Hepatocyte (in vitro differentiated cells): ENCODE data around the gene TTC39B. TPM values are rescaled to one million over a fixed set of nuclear protein-coding genes. Genes with fewer than 3 reads are reported as not detected.

Experiments used
- DNase-seq: peaks from one replicate; pipeline ENCODE4 v3.0.0-alpha.2; 2016; ENCODE audit warnings: low spot score
- H2AFZ ChIP-seq: fragments of 200-600 bp; sonication (generic); 2 replicates; pipeline ENCODE4 v1.6.0; 2016; ENCODE audit warnings: antibody characterized with exemption, mild to moderate bottlenecking
- H3K27ac ChIP-seq: fragments of 200-600 bp; sonication (generic); 2 replicates; pipeline ENCODE4 v1.5.1; 2016; ENCODE audit warnings: mild to moderate bottlenecking
- H3K27me3 ChIP-seq: fragments of 200-600 bp; sonication (generic); 2 replicates; pipeline ENCODE4 v1.6.1; 2016
- H3K36me3 ChIP-seq: fragments of 200-600 bp; sonication (generic); replicated peaks from 2 replicates; pipeline ENCODE4 v1.5.1; 2016; ENCODE audit warnings: low read depth; ENCODE audit not compliant: insufficient read depth
- H3K4me1 ChIP-seq: fragments of 200-600 bp; sonication (generic); 2 replicates; pipeline ENCODE4 v1.5.1; 2016; ENCODE audit warnings: mild to moderate bottlenecking, moderate library complexity; ENCODE audit not compliant: insufficient read depth
- H3K4me2 ChIP-seq: fragments of 200-600 bp; sonication (generic); 2 replicates; pipeline ENCODE4 v1.6.0; 2016
- H3K4me3 ChIP-seq: fragments of 200-600 bp; sonication (generic); 2 replicates; pipeline ENCODE4 v1.5.1; 2016; ENCODE audit warnings: mild to moderate bottlenecking
- H3K79me2 ChIP-seq: fragments of 200-600 bp; sonication (generic); 2 replicates; pipeline ENCODE4 v1.6.0; 2017; ENCODE audit warnings: mild to moderate bottlenecking
- H3K9me2 ChIP-seq: fragments of 200-600 bp; sonication (generic); replicated peaks from 2 replicates; pipeline ENCODE4 v1.6.0; 2017; ENCODE audit warnings: mild to moderate bottlenecking; ENCODE audit not compliant: insufficient read depth
- H3K9me3 ChIP-seq: fragments of 200-600 bp; sonication (generic); 2 replicates; pipeline ENCODE4 v1.5.1; 2016; ENCODE audit warnings: low read depth, mild to moderate bottlenecking
- H4K20me1 ChIP-seq: fragments of 200-600 bp; sonication (generic); 2 replicates; pipeline ENCODE4 v1.6.0; 2016; ENCODE audit warnings: mild to moderate bottlenecking; ENCODE audit not compliant: insufficient read depth, poor library complexity, severe bottlenecking
- EZH2 ChIP-seq: fragments of 200-600 bp; sonication (generic); IDR thresholded peaks from 2 replicates; pipeline ENCODE4 v1.6.1; 2016; ENCODE audit warnings: antibody characterized with exemption, mild to moderate bottlenecking, borderline replicate concordance
- EZH2phosphoT487 ChIP-seq: fragments of 200-600 bp; sonication (generic); IDR thresholded peaks from one replicate; pipeline ENCODE4 v1.6.1; 2018; ENCODE audit warnings: antibody characterized with exemption, mild to moderate bottlenecking, low read depth, moderate library complexity; ENCODE audit not compliant: unreplicated experiment, severe bottlenecking
- WGBS: methylation state at CpG from one replicate; pipeline ENCODE4 v1.1.6; 2016; ENCODE audit warnings: low lambda C conversion rate; ENCODE audit errors: missing lambda C conversion rate; 5-methylcytosine and 5-hydroxymethylcytosine counted together
- polyA plus RNA-seq: library from polyadenylated mRNA; unstranded; fragments of >200 nt; fragmentation: Nextera tagmentation; extraction: Ambion mirVana; gene quantifications from 2 replicates; pipeline ENCODE4 v1.2.1, GENCODE V29; 2016
- small RNA-seq: library from RNA; depleted of rRNA; stranded (forward); fragments of <200 nt; gene quantifications from one replicate; pipeline ENCODE3, GENCODE V24; 2014
- total RNA-seq: library from RNA; depleted of rRNA; stranded (reverse); fragments of >200 nt; gene quantifications from 2 replicates; pipeline ENCODE4 v1.2.3, GENCODE V29; 2014
- TF ChIP-seq, protein P1 (sequence below): fragments of 200-600 bp; sonication (generic); IDR thresholded peaks from 2 replicates; pipeline ENCODE4 v1.5.1; 2016; ENCODE audit warnings: antibody characterized with exemption, mild to moderate bottlenecking; ENCODE audit not compliant: poor library complexity

Gene TTC39B
- total and polyA plus RNA-seq, 2 experiments from 2014 or later, result 2.6 to 15.7 TPM

DNA sequence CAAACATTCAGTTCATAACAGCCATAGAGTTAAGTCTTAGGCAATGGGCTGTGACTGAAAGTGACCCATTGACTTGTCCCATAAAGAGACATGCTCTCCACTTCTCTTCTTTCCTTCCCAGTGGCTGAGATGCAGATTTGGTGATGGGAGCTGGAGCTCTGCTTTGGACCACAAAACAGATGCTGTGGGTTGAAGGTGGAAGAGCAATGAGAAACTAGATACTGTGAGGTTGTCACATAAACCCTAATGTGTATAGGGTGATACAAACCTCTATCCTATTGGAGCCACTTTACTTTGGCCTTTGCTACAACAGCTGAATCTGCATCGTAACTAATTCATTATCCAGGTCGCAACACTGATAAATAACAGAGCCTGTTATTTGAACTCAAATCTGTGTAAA, 192.0 kb downstream of the TTC39B start:
- no peak overlapping the region for H2AFZ ChIP-seq

More for the DNA sequence above, 192.0 kb downstream of the TTC39B start:
- Histone ChIP-seq H3K27me3 (no peaks in the 10 kb centered on the region), H3K9me3 (no peaks in the 10 kb centered on the region), H3K4me3 (no peak overlapping the region), H3K4me2 (no peak overlapping the region), H3K79me2 (no peaks in the 10 kb centered on the region), H3K9me2 (no peaks in the 10 kb centered on the region), H3K4me1 (peaks cover 6% of the 10 kb centered on the region), H3K36me3 (no peaks in the 10 kb centered on the region), H4K20me1 (no peaks in the 10 kb centered on the region), H3K27ac (no peak overlapping the region)
- 47% methylated on average over 2 of the region's 2 CpGs for WGBS
- TF ChIP-seq, protein P1, sequence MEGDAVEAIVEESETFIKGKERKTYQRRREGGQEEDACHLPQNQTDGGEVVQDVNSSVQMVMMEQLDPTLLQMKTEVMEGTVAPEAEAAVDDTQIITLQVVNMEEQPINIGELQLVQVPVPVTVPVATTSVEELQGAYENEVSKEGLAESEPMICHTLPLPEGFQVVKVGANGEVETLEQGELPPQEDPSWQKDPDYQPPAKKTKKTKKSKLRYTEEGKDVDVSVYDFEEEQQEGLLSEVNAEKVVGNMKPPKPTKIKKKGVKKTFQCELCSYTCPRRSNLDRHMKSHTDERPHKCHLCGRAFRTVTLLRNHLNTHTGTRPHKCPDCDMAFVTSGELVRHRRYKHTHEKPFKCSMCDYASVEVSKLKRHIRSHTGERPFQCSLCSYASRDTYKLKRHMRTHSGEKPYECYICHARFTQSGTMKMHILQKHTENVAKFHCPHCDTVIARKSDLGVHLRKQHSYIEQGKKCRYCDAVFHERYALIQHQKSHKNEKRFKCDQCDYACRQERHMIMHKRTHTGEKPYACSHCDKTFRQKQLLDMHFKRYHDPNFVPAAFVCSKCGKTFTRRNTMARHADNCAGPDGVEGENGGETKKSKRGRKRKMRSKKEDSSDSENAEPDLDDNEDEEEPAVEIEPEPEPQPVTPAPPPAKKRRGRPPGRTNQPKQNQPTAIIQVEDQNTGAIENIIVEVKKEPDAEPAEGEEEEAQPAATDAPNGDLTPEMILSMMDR, result no peak
- TF ChIP-seq EZH2phosphoT487 (no peak), EZH2 (no peak)
- DNase-seq, result no peak

Small RNA genes lying within 50 kb of the gene (small RNA-seq; reads per million reads assigned to genes)
- not detected for gene RNU6-559P

Other genes with a start within 250 kb of the TTC39B start
- 27.7 and 34.1 TPM in 2 replicates for gene SNAPC3, start 115.7 kb upstream of the TTC39B start, total RNA-seq
- gene SNAPC3, start 115.7 kb upstream of the TTC39B start, polyA plus RNA-seq, result 19.4 and 21.2 TPM in 2 replicates
- gene PSIP1, start 203.8 kb upstream of the TTC39B start, total RNA-seq, result 37.1 and 37.3 TPM in 2 replicates
- 35.1 and 40.2 TPM in 2 replicates for gene PSIP1, start 203.8 kb upstream of the TTC39B start, polyA plus RNA-seq
- 2.9 and 3.3 TPM in 2 replicates for gene CCDC171, start 245.8 kb upstream of the TTC39B start, total RNA-seq
- gene CCDC171, start 245.8 kb upstream of the TTC39B start, polyA plus RNA-seq, result 0.73 and 2.2 TPM in 2 replicates